ENCODE measurements around the gene SLC4A8.

SLC4A8 gene

GRCh38 chr12:51442324-51442723 lies 17.7 kb downstream of the SLC4A8 start:
- Histone ChIP-seq H2AK5ac (ENCODE audit: low read depth, low read length) (no peak overlapping the region), H3K9ac (ENCODE audit: low read depth, low read length, poor library complexity) (no peak overlapping the region), H3K27me3 (ENCODE audit: control insufficient read depth in 3 of 3, insufficient read depth in 3 of 3, low read depth in 1 of 3, low read length in 3 of 3) (no peaks in the 10 kb centered on the region), H4K8ac (ENCODE audit: low read depth, low read length) (no peak overlapping the region), H3K14ac (ENCODE audit: low read length) (no peak overlapping the region), H2BK15ac (ENCODE audit: low read length) (no peak overlapping the region), H3K27ac (replicated peaks; ENCODE audit: low read length) (no peak overlapping the region), H3K4me2 (ENCODE audit: insufficient read depth, low read length, poor library complexity, severe bottlenecking) (no peak overlapping the region), H3K4ac (ENCODE audit: low read length) (no peak overlapping the region), H3K9me3 (replicated peaks in 1 of 2; ENCODE audit: control insufficient read depth in 2 of 2, insufficient read depth in 1 of 2, low read depth in 1 of 2, low read length in 2 of 2) (no peaks in the 10 kb centered on the region), H3K4me1 (ENCODE audit: control insufficient read depth in 2 of 2, insufficient read depth in 1 of 2, low read depth in 1 of 2, low read length in 2 of 2) (peaks cover 0 to 13% of the 10 kb centered on the region in 2 donors), H4K91ac (ENCODE audit: low read depth, low read length, poor library complexity) (no peak overlapping the region), H3K23ac (ENCODE audit: low read depth, low read length, poor library complexity) (no peak overlapping the region), H2AFZ (ENCODE audit: low read length) (no peak overlapping the region), H2BK5ac (ENCODE audit: low read length) (no peak overlapping the region), H2BK120ac (ENCODE audit: low read depth, low read length) (no peak overlapping the region), H2BK12ac (ENCODE audit: low read length) (no peak overlapping the region), H3K4me3 (ENCODE audit: low read length in 2 of 2) (no peak overlapping the region), H3K79me1 (ENCODE audit: low read depth, low read length) (no peaks in the 10 kb centered on the region), H3K18ac (ENCODE audit: low read length) (no peak overlapping the region), H3K36me3 (replicated peaks in 1 of 2; ENCODE audit: control insufficient read depth in 2 of 2, insufficient read depth in 2 of 2, low read length in 2 of 2) (no peaks in the 10 kb centered on the region)
- no peak for DNase-seq (ENCODE audit: low spot score)
- WGBS, 2 donors (ENCODE audit: extremely low coverage in 2 of 2, insufficient read length in 2 of 2, insufficient replicate concordance in 1 of 2): no CpG with 5 or more reads among the region's 4 CpGs

GRCh38 chr12:51443573-51443972 lies 18.9 kb downstream of the SLC4A8 start:
- H3K4me1 ChIP-seq (ENCODE audit: control insufficient read depth in 2 of 2, insufficient read depth in 1 of 2, low read depth in 1 of 2, low read length in 2 of 2): peaks cover 0 to 13% of the 10 kb centered on the region in 2 donors
- no peak for DNase-seq (ENCODE audit: low spot score)
- H3K79me1 ChIP-seq (ENCODE audit: low read depth, low read length): no peaks in the 10 kb centered on the region
- no peaks in the 10 kb centered on the region for H3K9me3 ChIP-seq (replicated peaks in 1 of 2; ENCODE audit: control insufficient read depth in 2 of 2, insufficient read depth in 1 of 2, low read depth in 1 of 2, low read length in 2 of 2)
- no peak overlapping the region for H3K18ac ChIP-seq (ENCODE audit: low read length)
- no peak overlapping the region for H4K91ac ChIP-seq (ENCODE audit: low read depth, low read length, poor library complexity)
- H3K4me2 ChIP-seq (ENCODE audit: insufficient read depth, low read length, poor library complexity, severe bottlenecking): no peak overlapping the region
- no peak overlapping the region for H3K4ac ChIP-seq (ENCODE audit: low read length)
- no peak overlapping the region for H4K8ac ChIP-seq (ENCODE audit: low read depth, low read length)
- H3K4me3 ChIP-seq (ENCODE audit: low read length in 2 of 2): no peak overlapping the region
- H3K9ac ChIP-seq (ENCODE audit: low read depth, low read length, poor library complexity): no peak overlapping the region
- no peaks in the 10 kb centered on the region for H3K36me3 ChIP-seq (replicated peaks in 1 of 2; ENCODE audit: control insufficient read depth in 2 of 2, insufficient read depth in 2 of 2, low read length in 2 of 2)
- no peak overlapping the region for H2AFZ ChIP-seq (ENCODE audit: low read length)
- no peak overlapping the region for H2BK15ac ChIP-seq (ENCODE audit: low read length)
- no peaks in the 10 kb centered on the region for H3K27me3 ChIP-seq (ENCODE audit: control insufficient read depth in 3 of 3, insufficient read depth in 3 of 3, low read depth in 1 of 3, low read length in 3 of 3)
- H2BK12ac ChIP-seq (ENCODE audit: low read length): no peak overlapping the region
- H2BK120ac ChIP-seq (ENCODE audit: low read depth, low read length): no peak overlapping the region
- WGBS, 2 donors (ENCODE audit: extremely low coverage in 2 of 2, insufficient read length in 2 of 2, insufficient replicate concordance in 1 of 2): no CpG with 5 or more reads among the region's 5 CpGs
- H3K14ac ChIP-seq (ENCODE audit: low read length): no peak overlapping the region
- H3K27ac ChIP-seq (replicated peaks; ENCODE audit: low read length): no peak overlapping the region
- no peak overlapping the region for H2AK5ac ChIP-seq (ENCODE audit: low read depth, low read length)
- no peak overlapping the region for H3K23ac ChIP-seq (ENCODE audit: low read depth, low read length, poor library complexity)
- H2BK5ac ChIP-seq (ENCODE audit: low read length): no peak overlapping the region

GRCh38 chr12:51448618-51449256 lies 24.1 kb downstream of the SLC4A8 start:
- Histone ChIP-seq H3K27me3 (ENCODE audit: control insufficient read depth in 3 of 3, insufficient read depth in 3 of 3, low read depth in 1 of 3, low read length in 3 of 3) (no peaks in the 10 kb centered on the region), H3K4me2 (ENCODE audit: insufficient read depth, low read length, poor library complexity, severe bottlenecking) (no peak overlapping the region), H2BK120ac (ENCODE audit: low read depth, low read length) (no peak overlapping the region), H3K9me3 (replicated peaks in 1 of 2; ENCODE audit: control insufficient read depth in 2 of 2, insufficient read depth in 1 of 2, low read depth in 1 of 2, low read length in 2 of 2) (no peaks in the 10 kb centered on the region), H4K91ac (ENCODE audit: low read depth, low read length, poor library complexity) (no peak overlapping the region), H2BK12ac (ENCODE audit: low read length) (no peak overlapping the region), H2BK5ac (ENCODE audit: low read length) (no peak overlapping the region), H3K18ac (ENCODE audit: low read length) (no peak overlapping the region), H3K27ac (replicated peaks; ENCODE audit: low read length) (no peak overlapping the region), H3K9ac (ENCODE audit: low read depth, low read length, poor library complexity) (no peak overlapping the region), H3K14ac (ENCODE audit: low read length) (no peak overlapping the region), H3K79me1 (ENCODE audit: low read depth, low read length) (no peaks in the 10 kb centered on the region), H3K36me3 (replicated peaks in 1 of 2; ENCODE audit: control insufficient read depth in 2 of 2, insufficient read depth in 2 of 2, low read length in 2 of 2) (peaks cover 0 to 5% of the 10 kb centered on the region in 2 donors), H3K4me3 (ENCODE audit: low read length in 2 of 2) (no peak overlapping the region), H2AK5ac (ENCODE audit: low read depth, low read length) (no peak overlapping the region), H4K8ac (ENCODE audit: low read depth, low read length) (no peak overlapping the region), H3K4ac (ENCODE audit: low read length) (no peak overlapping the region), H3K23ac (ENCODE audit: low read depth, low read length, poor library complexity) (no peak overlapping the region), H3K4me1 (ENCODE audit: control insufficient read depth in 2 of 2, insufficient read depth in 1 of 2, low read depth in 1 of 2, low read length in 2 of 2) (no peaks in the 10 kb centered on the region), H2AFZ (ENCODE audit: low read length) (no peak overlapping the region), H2BK15ac (ENCODE audit: low read length) (no peak overlapping the region)
- DNase-seq (ENCODE audit: low spot score): no peak
- WGBS, 2 donors (ENCODE audit: extremely low coverage in 2 of 2, insufficient read length in 2 of 2, insufficient replicate concordance in 1 of 2): no CpG with 5 or more reads among the region's 3 CpGs

- H3K14ac ChIP-seq (ENCODE audit: low read length): no peak overlapping the region
- H3K23ac ChIP-seq (ENCODE audit: low read depth, low read length, poor library complexity): no peak overlapping the region
- no peak overlapping the region for H3K4ac ChIP-seq (ENCODE audit: low read length)
- no peak overlapping the region for H2BK5ac ChIP-seq (ENCODE audit: low read length)
- H4K8ac ChIP-seq (ENCODE audit: low read depth, low read length): no peak overlapping the region
- no peaks in the 10 kb centered on the region for H3K27me3 ChIP-seq (ENCODE audit: control insufficient read depth in 3 of 3, insufficient read depth in 3 of 3, low read depth in 1 of 3, low read length in 3 of 3)
- no peak overlapping the region for H2BK120ac ChIP-seq (ENCODE audit: low read depth, low read length)
- no peak overlapping the region for H3K4me3 ChIP-seq (ENCODE audit: low read length in 2 of 2)
- no peak overlapping the region for H2BK15ac ChIP-seq (ENCODE audit: low read length)
- no peak overlapping the region for H2AFZ ChIP-seq (ENCODE audit: low read length)
- peaks cover 0 to 1% of the 10 kb centered on the region in 2 donors for H3K4me1 ChIP-seq (ENCODE audit: control insufficient read depth in 2 of 2, insufficient read depth in 1 of 2, low read depth in 1 of 2, low read length in 2 of 2)
- H3K9ac ChIP-seq (ENCODE audit: low read depth, low read length, poor library complexity): no peak overlapping the region
- no peak overlapping the region for H3K27ac ChIP-seq (replicated peaks; ENCODE audit: low read length)
- no peak overlapping the region for H4K91ac ChIP-seq (ENCODE audit: low read depth, low read length, poor library complexity)
- H3K9me3 ChIP-seq (replicated peaks in 1 of 2; ENCODE audit: control insufficient read depth in 2 of 2, insufficient read depth in 1 of 2, low read depth in 1 of 2, low read length in 2 of 2): no peaks in the 10 kb centered on the region
- H3K4me2 ChIP-seq (ENCODE audit: insufficient read depth, low read length, poor library complexity, severe bottlenecking): no peak overlapping the region
- no peaks in the 10 kb centered on the region for H3K79me1 ChIP-seq (ENCODE audit: low read depth, low read length)
- peaks cover 0 to 5% of the 10 kb centered on the region in 2 donors for H3K36me3 ChIP-seq (replicated peaks in 1 of 2; ENCODE audit: control insufficient read depth in 2 of 2, insufficient read depth in 2 of 2, low read length in 2 of 2)
- no peak overlapping the region for H3K18ac ChIP-seq (ENCODE audit: low read length)
- WGBS, 2 donors (ENCODE audit: extremely low coverage in 2 of 2, insufficient read length in 2 of 2, insufficient replicate concordance in 1 of 2): no CpG with 5 or more reads among the region's 3 CpGs
- no peak overlapping the region for H2AK5ac ChIP-seq (ENCODE audit: low read depth, low read length)
- no peak overlapping the region for H2BK12ac ChIP-seq (ENCODE audit: low read length)
- no peak for DNase-seq (ENCODE audit: low spot score)
Measured at GRCh38 chr12:51449580-51450246, 25.1 kb downstream of the SLC4A8 start.

All from neuronal stem cell (in vitro differentiated cells).